Activated T-helper 17 cell treated with anti-CD3 and anti-CD28 coated beads, Interleukin-2, amount 50 U/mL, for 72 hours (primary cell): ENCODE data around the gene NPHS2. TPM values are rescaled to one million over a fixed set of nuclear protein-coding genes. Genes with fewer than 3 reads are reported as not detected.

Experiments
- ATAC-seq: fragments of 150-1000 bp; cut with Tn5 transposase; replicated peaks from 2 replicates; pipeline ENCODE4 v1.10.0; 2021; ENCODE audit warnings: mild to moderate bottlenecking, moderate library complexity
- H3K27ac Mint-ChIP-seq: one replicate; pipeline ENCODE4 v1.8.0; 2022; ENCODE audit warnings: mixed read lengths
- H3K27me3 Mint-ChIP-seq: one replicate; pipeline ENCODE4 v1.8.0; 2022; ENCODE audit warnings: mixed read lengths
- H3K36me3 Mint-ChIP-seq: one replicate; pipeline ENCODE4 v1.8.0; 2022; ENCODE audit warnings: low read depth, mild to moderate bottlenecking, mixed read lengths
- H3K4me1 Mint-ChIP-seq: one replicate; pipeline ENCODE4 v1.8.0; 2022; ENCODE audit warnings: mixed read lengths
- H3K4me3 Mint-ChIP-seq: one replicate; pipeline ENCODE4 v1.8.0; 2022; ENCODE audit warnings: mild to moderate bottlenecking, mixed read lengths
- H3K9me3 Mint-ChIP-seq: one replicate; pipeline ENCODE4 v1.8.0; 2022; ENCODE audit warnings: mixed read lengths
- total RNA-seq, 2 donors: library from RNA; stranded (reverse); gene quantifications; one replicate each; pipeline ENCODE4 v1.2.3, GENCODE V29; 2022

Gene NPHS2
- total RNA-seq, 2 donors from 2014 or later: not detected

DNA sequence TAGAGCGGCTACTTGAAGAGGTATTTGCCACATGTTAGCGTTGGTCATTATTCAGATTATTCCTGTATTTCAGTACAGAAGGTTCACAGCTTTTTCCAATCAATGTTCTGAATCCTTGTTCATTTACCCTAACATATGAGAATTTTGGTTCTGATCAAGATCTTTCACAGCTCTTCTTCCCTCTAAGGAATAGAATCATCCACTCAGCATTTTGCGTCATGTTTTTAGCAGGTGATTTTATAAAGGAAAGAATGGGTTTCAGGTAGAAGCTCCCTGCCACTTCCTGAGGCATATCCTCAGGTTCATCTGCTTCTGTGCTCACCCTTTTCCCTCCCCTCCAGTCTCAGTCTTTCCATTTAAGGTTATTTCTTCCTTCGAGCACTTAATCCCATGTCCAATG lies 66.4 kb downstream of the NPHS2 start:
- no peak overlapping the region for H3K27ac Mint-ChIP-seq
- no peaks in the 10 kb centered on the region for H3K4me1 Mint-ChIP-seq
- H3K27me3 Mint-ChIP-seq: peaks cover 3% of the 10 kb centered on the region
- no peaks in the 10 kb centered on the region for H3K9me3 Mint-ChIP-seq
- H3K36me3 Mint-ChIP-seq: no peaks in the 10 kb centered on the region
- ATAC-seq: no peak
- no peak overlapping the region for H3K4me3 Mint-ChIP-seq

DNA sequence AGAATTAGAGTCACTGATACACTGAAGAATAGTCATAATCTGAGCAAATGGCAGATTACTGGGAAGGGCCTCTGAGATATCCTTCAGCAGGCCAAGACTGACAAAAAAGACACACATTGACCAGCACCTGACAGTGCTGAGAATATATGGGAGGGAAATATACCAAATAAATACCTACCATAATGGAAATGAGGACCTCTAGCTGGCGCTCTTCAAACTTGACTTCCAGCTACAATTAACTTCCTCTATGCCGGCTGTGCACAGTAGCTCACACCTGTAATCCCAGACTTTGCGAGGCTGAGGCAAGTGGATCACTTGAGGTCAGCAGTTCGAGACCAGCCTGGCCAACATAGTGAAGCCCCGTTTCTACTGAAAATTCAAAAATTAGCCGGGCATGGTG lies 69.5 kb downstream of the NPHS2 start:
- Mint-ChIP-seq H3K27me3 (peaks cover 3% of the 10 kb centered on the region), H3K4me3 (no peak overlapping the region), H3K9me3 (no peaks in the 10 kb centered on the region), H3K27ac (no peak overlapping the region), H3K36me3 (no peaks in the 10 kb centered on the region), H3K4me1 (no peaks in the 10 kb centered on the region)
- no peak for ATAC-seq

Other genes starting within 250 kb of the NPHS2 start
- not detected for gene AXDND1, start 210.0 kb downstream of the NPHS2 start, total RNA-seq
- gene TDRD5, start 15.9 kb upstream of the NPHS2 start, total RNA-seq: not detected
- not detected for gene FAM163A, start 167.3 kb upstream of the NPHS2 start, total RNA-seq